ENCODE results near the gene STARD3.

DNA sequence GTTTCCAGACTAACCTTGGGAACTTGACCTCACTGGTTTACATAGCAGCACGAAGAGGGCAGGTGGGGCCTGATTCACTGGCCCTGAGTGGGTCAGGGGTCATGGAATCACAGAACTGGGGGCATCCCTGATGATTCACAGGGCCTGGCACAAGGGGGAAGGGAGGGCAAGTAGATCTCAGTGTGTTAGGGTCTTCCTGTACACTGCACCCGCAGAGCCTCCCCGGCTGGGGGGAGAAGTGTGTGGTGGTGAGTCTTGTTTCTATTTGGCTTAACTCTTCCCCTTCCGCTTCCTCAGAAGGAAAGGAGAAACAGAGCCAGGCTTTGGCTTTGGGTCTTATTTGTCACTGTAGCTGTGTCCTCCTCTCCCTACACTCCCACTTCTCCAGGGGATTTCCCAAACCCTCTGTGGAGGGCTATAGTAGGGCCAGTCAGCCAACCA is 3.7 kb downstream of the STARD3 start:
- TF ChIP-seq POLR2AphosphoS5 (IDR thresholded peaks at IDR 0.05; ENCODE audit: borderline replicate concordance, low read depth, low read length) (no peak), EZH2 (IDR thresholded peaks at IDR 0.05) (no peak), FOXP2 (optimal IDR thresholded peaks at IDR 0.05; ENCODE audit: control extremely low read depth, extremely low read length, insufficient read depth) (no peak)
